Suprapubic skin (tissue), 4 donors: ENCODE measurements around the gene THSD8. TPM values are rescaled to one million over a fixed set of nuclear protein-coding genes. Genes with fewer than 3 reads are reported as not detected.
A peak's percentile ranks its signal among the peaks of the same experiment; 100 is the strongest.

ENCODE experiments used
- DNase-seq, 2 donors: peaks; one replicate each; pipeline ENCODE4 v3.0.0-alpha.2; 2019; ENCODE audit warnings: low spot score in 2 of 2
- H3K27ac ChIP-seq: fragments of 200-600 bp; sonication (generic); one replicate; pipeline ENCODE4 v1.5.1; 2019
- H3K27me3 ChIP-seq: fragments of 200-600 bp; sonication (generic); one replicate; pipeline ENCODE4 v1.5.1; 2019
- H3K36me3 ChIP-seq: fragments of 200-600 bp; sonication (generic); one replicate; pipeline ENCODE4 v1.5.1; 2019
- H3K4me1 ChIP-seq: fragments of 200-600 bp; sonication (generic); one replicate; pipeline ENCODE4 v1.5.1; 2019
- H3K4me3 ChIP-seq: fragments of 200-600 bp; sonication (generic); one replicate; pipeline ENCODE4 v1.5.1; 2019; ENCODE audit warnings: mild to moderate bottlenecking
- H3K9me3 ChIP-seq: fragments of 200-600 bp; sonication (generic); one replicate; pipeline ENCODE4 v1.5.1; 2019
- CTCF ChIP-seq, 2 donors: fragments of 200-600 bp in 1 of 2; fragments of 450-650 bp in 1 of 2; sonication (generic) in 1 of 2; IDR thresholded peaks; one replicate each; pipeline ENCODE4 v1.5.1; 2016 to 2019; ENCODE audit warnings: antibody characterized with exemption in 2 of 2, mild to moderate bottlenecking in 1 of 2, moderate library complexity in 1 of 2
- EP300 ChIP-seq: sonication (generic); formaldehyde crosslinking; IDR thresholded peaks from one replicate; pipeline ENCODE4 v1.6.1; 2017; ENCODE audit warnings: antibody characterized with exemption
- POLR2A ChIP-seq, 2 donors: fragments of 450-650 bp; IDR thresholded peaks; one replicate each; pipeline ENCODE4 v1.6.1; 2017; ENCODE audit warnings: antibody characterized with exemption in 2 of 2, mild to moderate bottlenecking in 2 of 2, moderate library complexity in 2 of 2
- POLR2AphosphoS5 ChIP-seq, 3 donors: sonication (generic); formaldehyde crosslinking; IDR thresholded peaks; one replicate each; pipeline ENCODE4 v1.6.1; 2017; ENCODE audit warnings: antibody characterized with exemption in 3 of 3
- WGBS: methylation state at CpG from one replicate; pipeline ENCODE4 v1.1.5; 2018; 5-methylcytosine and 5-hydroxymethylcytosine counted together
- total RNA-seq, 4 donors: library from RNA; depleted of rRNA; stranded (reverse); fragments of >200 nt; gene quantifications; one replicate each; pipeline ENCODE4 v1.1.0, GENCODE V29; 2016

THSD8 gene
- total RNA-seq, 4 donors from 2014 or later, result 1.6 TPM; not detected in 3

- peak in 1 of 2 donors; percentile 87 for DNase-seq
- Histone ChIP-seq H3K4me1 (peaks cover 71% of the 10 kb centered on the region), H3K27me3 (no peaks in the 10 kb centered on the region), H3K27ac (peak overlapping the region; percentile 93), H3K9me3 (no peaks in the 10 kb centered on the region), H3K36me3 (no peaks in the 10 kb centered on the region), H3K4me3 (peak overlapping the region; percentile 62)
- TF ChIP-seq POLR2A (IDR thresholded peaks at IDR 0.05) (no peak), POLR2AphosphoS5 (IDR thresholded peaks at IDR 0.05) (no peak)
- 73% methylated on average over 12 of the region's 15 CpGs for WGBS
Observed at GRCh38 chr19:12779162-12779993, 22.5 kb upstream of the THSD8 start.

GRCh38 chr19:12782174-12782423 is 19.8 kb upstream of the THSD8 start:
- Histone ChIP-seq H3K9me3 (no peaks in the 10 kb centered on the region), H3K27me3 (no peaks in the 10 kb centered on the region), H3K27ac (peak overlapping the region; percentile 97), H3K36me3 (no peaks in the 10 kb centered on the region), H3K4me1 (peaks cover 84% of the 10 kb centered on the region), H3K4me3 (peak overlapping the region; percentile 50)
- WGBS, result 3% methylated on average over 12 of the region's 12 CpGs
- TF ChIP-seq EP300 (no peak), POLR2A (IDR thresholded peaks at IDR 0.05) (peak; percentile 22 to 57)
- peak in 1 of 2 donors; percentile 90 for DNase-seq

- TF ChIP-seq POLR2AphosphoS5 (IDR thresholded peaks at IDR 0.05) (peak; percentile 70 to 79 (median 76)), POLR2A (IDR thresholded peaks at IDR 0.05) (peak in 1 of 2 donors; percentile 55), CTCF (IDR thresholded peaks at IDR 0.05) (no peak), EP300 (peak; percentile 98)
- 0% methylated on average over 2 of the region's 88 CpGs for WGBS
- Histone ChIP-seq H3K27me3 (no peaks in the 10 kb centered on the region), H3K4me3 (peak overlapping the region; percentile 50), H3K27ac (peak overlapping the region; percentile 97), H3K36me3 (no peaks in the 10 kb centered on the region), H3K4me1 (peaks cover 84% of the 10 kb centered on the region), H3K9me3 (no peaks in the 10 kb centered on the region)
- DNase-seq, result peak; percentile 92 to 93
Observed at GRCh38 chr19:12782424-12783290, 19.2 kb upstream of the THSD8 start.

- Histone ChIP-seq H3K36me3 (no peaks in the 10 kb centered on the region), H3K4me1 (peaks cover 84% of the 10 kb centered on the region), H3K9me3 (no peaks in the 10 kb centered on the region), H3K27ac (peak overlapping the region; percentile 97), H3K27me3 (no peaks in the 10 kb centered on the region), H3K4me3 (peak overlapping the region; percentile 50)
- no peak for TF ChIP-seq CTCF (IDR thresholded peaks at IDR 0.05)
- no peak for TF ChIP-seq POLR2AphosphoS5 (IDR thresholded peaks at IDR 0.05)
- TF ChIP-seq POLR2A (IDR thresholded peaks at IDR 0.05), result no peak
- TF ChIP-seq EP300, result no peak
- DNase-seq, result no peak
- 3% methylated on average over 5 of the region's 16 CpGs for WGBS
Observed at GRCh38 chr19:12783291-12783848, 18.5 kb upstream of the THSD8 start.

GRCh38 chr19:12783849-12784393 is 17.9 kb upstream of the THSD8 start:
- H3K4me3 ChIP-seq, result peak overlapping the region; percentile 50

More at GRCh38 chr19:12783849-12784393, 17.9 kb upstream of the THSD8 start:
- H3K9me3 ChIP-seq, result no peaks in the 10 kb centered on the region
- peak in 1 of 2 donors; percentile 82 for DNase-seq
- H3K36me3 ChIP-seq, result no peaks in the 10 kb centered on the region
- peak overlapping the region; percentile 97 for H3K27ac ChIP-seq
- H3K4me1 ChIP-seq, result peaks cover 84% of the 10 kb centered on the region
- no peak for TF ChIP-seq CTCF (IDR thresholded peaks at IDR 0.05)
- no peak for TF ChIP-seq EP300
- TF ChIP-seq POLR2A (IDR thresholded peaks at IDR 0.05), result no peak
- peak in 1 of 3 donors; percentile 68 for TF ChIP-seq POLR2AphosphoS5 (IDR thresholded peaks at IDR 0.05)
- no CpG with 5 or more reads among the region's 19 CpGs for WGBS
- no peaks in the 10 kb centered on the region for H3K27me3 ChIP-seq
